ENCODE data around the gene TRNP1.

DNA sequence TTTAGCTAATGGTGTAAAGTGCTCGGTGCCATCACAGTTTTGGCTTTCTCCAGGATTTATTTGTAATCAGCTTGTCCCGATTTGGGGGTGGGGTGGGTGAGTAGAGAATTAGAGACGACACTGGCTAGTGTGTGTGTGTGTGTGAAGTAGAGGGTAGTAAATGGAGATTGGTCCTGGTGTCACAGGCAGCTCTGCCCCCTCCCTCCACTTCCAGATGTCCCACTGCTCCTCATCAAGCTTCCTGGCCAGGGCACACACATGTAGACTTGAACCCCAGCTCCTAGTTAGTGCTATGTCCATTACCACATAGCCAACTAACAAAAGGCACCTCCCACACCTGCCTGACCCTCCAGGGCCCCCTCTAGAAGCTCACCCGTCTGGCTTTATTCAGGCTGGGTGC, 3.2 kb downstream of the TRNP1 start:
- TF ChIP-seq, protein P1, sequence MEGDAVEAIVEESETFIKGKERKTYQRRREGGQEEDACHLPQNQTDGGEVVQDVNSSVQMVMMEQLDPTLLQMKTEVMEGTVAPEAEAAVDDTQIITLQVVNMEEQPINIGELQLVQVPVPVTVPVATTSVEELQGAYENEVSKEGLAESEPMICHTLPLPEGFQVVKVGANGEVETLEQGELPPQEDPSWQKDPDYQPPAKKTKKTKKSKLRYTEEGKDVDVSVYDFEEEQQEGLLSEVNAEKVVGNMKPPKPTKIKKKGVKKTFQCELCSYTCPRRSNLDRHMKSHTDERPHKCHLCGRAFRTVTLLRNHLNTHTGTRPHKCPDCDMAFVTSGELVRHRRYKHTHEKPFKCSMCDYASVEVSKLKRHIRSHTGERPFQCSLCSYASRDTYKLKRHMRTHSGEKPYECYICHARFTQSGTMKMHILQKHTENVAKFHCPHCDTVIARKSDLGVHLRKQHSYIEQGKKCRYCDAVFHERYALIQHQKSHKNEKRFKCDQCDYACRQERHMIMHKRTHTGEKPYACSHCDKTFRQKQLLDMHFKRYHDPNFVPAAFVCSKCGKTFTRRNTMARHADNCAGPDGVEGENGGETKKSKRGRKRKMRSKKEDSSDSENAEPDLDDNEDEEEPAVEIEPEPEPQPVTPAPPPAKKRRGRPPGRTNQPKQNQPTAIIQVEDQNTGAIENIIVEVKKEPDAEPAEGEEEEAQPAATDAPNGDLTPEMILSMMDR (IDR thresholded peaks at IDR 0.05) = no peak
- TF ChIP-seq POLR2AphosphoS5 (IDR thresholded peaks at IDR 0.05; ENCODE audit: insufficient read depth in 1 of 2, low read depth in 1 of 2) = no peak
